ENCODE measurements around the gene OR4F6. TPM values are rescaled to one million over a fixed set of nuclear protein-coding genes. Genes with fewer than 3 reads are reported as not detected.

The OR4F6 gene
- total RNA-seq, 1 experiment from 2014 or later: not detected

- no peak overlapping the region for H3K27ac Mint-ChIP-seq
- WGBS (ENCODE audit: extremely low coverage, insufficient read length, low lambda C conversion rate): no CpG with 5 or more reads among the region's 1 CpG
These were observed 2.3 kb upstream of the OR4F6 start for GRCh38 chr15:101801048-101801447.

More at GRCh38 chr15:101801048-101801447, 2.3 kb upstream of the OR4F6 start:
- H2BK20ac ChIP-seq (ENCODE audit: low read depth, low read length, poor library complexity, severe bottlenecking): no peak overlapping the region
- no peak overlapping the region for H3K4me2 ChIP-seq (ENCODE audit: insufficient read depth, insufficient read length, low read length)
- H3K56ac ChIP-seq (ENCODE audit: insufficient read length, low read depth, low read length): no peak overlapping the region
- no peaks in the 10 kb centered on the region for H3K23me2 ChIP-seq (ENCODE audit: insufficient read length, low read depth, low read length, poor library complexity, severe bottlenecking)
- no peaks in the 10 kb centered on the region for H4K20me1 ChIP-seq (ENCODE audit: control insufficient read depth, insufficient read depth, insufficient read length)
- no peak for TF ChIP-seq CTCF (conservative IDR thresholded peaks at IDR 0.05)
- H3K27ac ChIP-seq (ENCODE audit: insufficient read length, low read depth, low read length): no peak overlapping the region
- Mint-ChIP-seq H3K4me3 (no peak overlapping the region), H3K36me3 (ENCODE audit: insufficient read depth in 1 of 3, low read depth in 3 of 3) (no peaks in the 10 kb centered on the region), H3K4me1 (no peaks in the 10 kb centered on the region), H3K27me3 (ENCODE audit: low read depth) (peaks cover 15% of the 10 kb centered on the region), H3K9me3 (no peaks in the 10 kb centered on the region; a peak in 1 of 5 replicates)
- no peak overlapping the region for H2BK15ac ChIP-seq (ENCODE audit: low read depth, low read length)
- H2BK120ac ChIP-seq (ENCODE audit: low read depth, low read length, poor library complexity, severe bottlenecking): no peak overlapping the region
- H3K9ac ChIP-seq (ENCODE audit: extremely low read depth, insufficient read length, low read length): no peak overlapping the region
- no peak overlapping the region for H4K91ac ChIP-seq (ENCODE audit: insufficient read length, low read depth, low read length)
- no peaks in the 10 kb centered on the region for H3K79me2 ChIP-seq (ENCODE audit: insufficient read depth, low read length)
- no peak overlapping the region for H3K23ac ChIP-seq (ENCODE audit: insufficient read length, low read depth, low read length)
- no peak overlapping the region for H3K18ac ChIP-seq (ENCODE audit: insufficient read length, low read depth, low read length)
- H3K4ac ChIP-seq (ENCODE audit: low read depth, low read length): no peak overlapping the region
- no peaks in the 10 kb centered on the region for H3K27me3 ChIP-seq (ENCODE audit: insufficient read depth, low read length)
- no peak overlapping the region for H2BK12ac ChIP-seq (ENCODE audit: insufficient read length, low read depth, low read length)
- H3K14ac ChIP-seq (ENCODE audit: insufficient read depth, low read length): no peak overlapping the region
- H2AFZ ChIP-seq (ENCODE audit: low read length): no peak overlapping the region
- no peaks in the 10 kb centered on the region for H3K9me3 ChIP-seq (ENCODE audit: control insufficient read depth, low read depth, low read length)
- H4K8ac ChIP-seq (replicated peaks; ENCODE audit: insufficient read length, low read depth, low read length): no peak overlapping the region
- no peaks in the 10 kb centered on the region; the same call in 1 of the 2 replicates for H3K4me1 ChIP-seq (ENCODE audit: insufficient read depth, low read length)
- DNase-seq: no peak
- H2AK5ac ChIP-seq (ENCODE audit: insufficient read length, low read length): no peak overlapping the region
- H3K79me1 ChIP-seq (ENCODE audit: insufficient read depth, low read depth, low read length, poor library complexity, severe bottlenecking): no peaks in the 10 kb centered on the region
- H4K5ac ChIP-seq (ENCODE audit: insufficient read length, low read depth, low read length): no peak overlapping the region
- H2BK5ac ChIP-seq (ENCODE audit: insufficient read length, low read length): no peak overlapping the region
- H3T11ph ChIP-seq (ENCODE audit: low read length): no peak overlapping the region
